GM19099 (cell line): ENCODE results near the gene IRF8.

ENCODE experiments used
- POLR2A ChIP-seq: IDR thresholded peaks from 3 replicates; pipeline ENCODE4 v1.6.1; 2011; ENCODE audit warnings: low read depth; ENCODE audit not compliant: insufficient read length; ENCODE audit errors: extremely low read depth

Gene IRF8

GRCh38 chr16:85881436-85881835, 17.5 kb upstream of the IRF8 start:
- TF ChIP-seq POLR2A, result no peak

DNA sequence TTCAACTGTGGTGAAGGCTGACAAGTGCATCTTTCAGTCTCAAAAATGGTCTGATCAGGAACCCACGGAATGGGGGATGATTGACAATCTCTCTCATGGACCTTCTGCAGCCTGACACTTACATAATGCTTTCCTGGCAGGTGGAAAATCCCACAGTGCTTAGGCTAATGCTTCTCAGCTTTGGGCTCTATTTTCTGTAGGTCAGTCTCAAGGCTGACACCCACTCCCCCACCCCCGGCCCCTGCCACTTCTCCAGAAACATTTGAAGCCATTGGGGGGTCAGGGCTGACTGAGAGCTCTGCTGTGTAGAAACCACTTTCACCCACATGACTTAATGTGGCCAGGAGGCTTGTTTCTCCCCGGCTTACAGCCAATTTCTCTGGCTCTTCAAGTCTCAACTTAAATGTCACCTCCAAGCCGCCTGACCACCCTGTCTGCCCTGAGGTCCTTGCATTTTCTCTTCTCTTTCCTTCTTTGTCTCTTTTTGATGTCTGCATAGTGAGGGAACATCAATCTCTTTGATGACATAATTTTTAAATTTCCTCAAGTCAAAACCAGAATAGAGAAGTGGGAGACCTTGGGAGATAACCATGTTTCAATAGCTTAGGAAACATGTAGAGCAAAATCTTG, 16.7 kb upstream of the IRF8 start:
- no peak for TF ChIP-seq POLR2A

DNA sequence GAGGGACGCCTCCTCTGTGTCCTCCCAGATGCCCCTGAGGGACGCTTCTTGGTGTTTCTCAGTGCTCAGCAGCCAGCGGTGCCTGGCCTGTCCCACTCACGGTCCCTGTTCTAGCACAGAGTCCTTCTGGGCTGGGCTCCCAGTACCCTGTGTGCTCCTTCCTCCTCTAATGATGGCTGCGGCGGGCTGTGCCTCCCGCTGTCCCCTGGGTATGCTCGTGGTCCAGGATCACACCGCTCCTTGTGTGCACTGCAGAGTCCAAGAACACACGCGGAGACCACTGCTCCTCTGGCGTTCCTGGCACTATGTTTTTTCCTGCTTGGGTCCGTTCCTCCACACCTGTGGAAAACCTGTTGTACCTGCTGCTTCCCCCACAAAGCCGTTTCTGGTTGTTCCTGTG, 15.1 kb upstream of the IRF8 start:
- TF ChIP-seq POLR2A, result no peak

- TF ChIP-seq POLR2A, result no peak
Observed at GRCh38 chr16:85884808-85885463, 14.0 kb upstream of the IRF8 start.

DNA sequence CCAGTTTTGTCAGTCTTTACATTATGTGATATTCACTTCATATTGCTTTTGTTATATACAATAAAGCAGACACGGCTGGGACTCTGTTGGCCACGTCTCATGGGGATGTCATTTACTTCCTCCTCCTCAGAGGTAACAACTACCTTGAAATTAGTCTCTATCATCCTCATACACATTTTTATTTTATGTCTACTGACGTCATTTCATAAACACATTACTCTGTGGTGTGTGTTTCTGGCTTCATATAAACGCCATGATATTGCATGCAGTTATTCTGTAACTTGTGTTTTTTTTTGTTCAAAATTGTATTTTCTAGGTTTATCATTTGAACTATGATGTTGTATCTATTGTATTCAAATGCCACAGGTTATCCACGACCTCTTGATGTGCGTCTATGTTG, 13.4 kb upstream of the IRF8 start:
- TF ChIP-seq POLR2A, result no peak

GRCh38 chr16:85888405-85889331, 10.3 kb upstream of the IRF8 start:
- no peak for TF ChIP-seq POLR2A

GRCh38 chr16:85891033-85891775, 7.8 kb upstream of the IRF8 start:
- TF ChIP-seq POLR2A, result no peak

DNA sequence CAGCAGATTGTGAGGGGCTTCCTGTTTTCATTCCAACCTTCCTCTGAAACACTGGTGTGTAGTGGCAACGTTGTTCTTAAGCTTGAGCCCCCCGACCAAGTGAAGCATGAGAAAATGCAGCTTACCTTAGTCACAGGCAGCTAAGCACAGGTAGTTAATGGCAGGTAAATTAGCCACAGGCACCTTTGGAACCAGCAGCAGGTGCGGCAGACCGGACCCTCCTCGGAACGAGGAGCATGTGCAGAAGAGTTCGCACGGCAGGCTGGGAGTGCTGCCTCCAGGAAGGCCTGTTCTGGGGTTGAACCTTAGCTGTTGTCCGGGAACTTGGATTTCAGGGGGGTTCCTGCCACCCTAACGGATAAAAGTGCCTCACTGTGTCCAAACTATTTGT, 7.2 kb upstream of the IRF8 start:
- TF ChIP-seq POLR2A, result no peak

- no peak for TF ChIP-seq POLR2A
Observed at GRCh38 chr16:85892760-85893159, 6.2 kb upstream of the IRF8 start.

GRCh38 chr16:85894266-85894665, 4.7 kb upstream of the IRF8 start:
- no peak for TF ChIP-seq POLR2A

DNA sequence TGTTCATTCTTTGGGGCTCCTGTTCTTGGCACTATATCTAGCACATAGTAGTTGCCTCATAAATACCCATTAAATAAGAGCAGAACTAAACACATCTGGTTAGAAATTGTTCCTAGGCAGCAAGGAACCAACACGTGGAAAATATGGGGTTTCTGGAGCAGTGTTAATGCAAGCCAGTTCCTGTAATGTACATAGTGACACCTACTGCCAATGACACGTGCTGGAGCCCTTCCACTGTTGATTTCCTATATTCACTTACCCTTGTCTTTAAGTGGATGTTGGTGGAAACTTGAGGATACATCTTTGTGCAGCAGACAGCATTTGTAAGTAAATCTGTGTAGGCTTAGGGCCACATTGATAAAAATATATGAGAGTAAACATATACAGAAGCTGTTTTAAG, 1.6 kb upstream of the IRF8 start:
- no peak for TF ChIP-seq POLR2A

DNA sequence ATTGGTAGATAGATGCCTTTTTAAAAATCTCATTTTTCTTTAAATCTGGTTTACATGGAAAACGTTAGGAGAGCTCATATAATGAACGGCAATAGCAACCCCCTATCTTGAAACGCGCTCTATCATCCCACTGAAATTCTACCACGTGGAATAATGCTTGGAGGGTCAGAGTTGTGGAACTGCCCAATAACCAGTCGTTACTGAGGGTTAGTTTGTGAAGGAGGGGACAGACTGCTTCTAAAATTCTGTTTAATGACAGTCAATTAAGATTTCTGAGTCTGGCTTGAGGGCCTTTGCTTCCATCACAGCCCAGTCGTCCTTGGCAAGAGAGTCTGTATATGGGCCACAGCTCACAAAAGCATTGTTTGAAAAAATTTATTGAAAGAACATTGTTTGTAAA, 482 bp downstream of the IRF8 start:
- no peak for TF ChIP-seq POLR2A

- TF ChIP-seq POLR2A, result no peak
Observed at GRCh38 chr16:85900027-85900792, 1.2 kb downstream of the IRF8 start.

GRCh38 chr16:85901110-85901509, 2.1 kb downstream of the IRF8 start:
- no peak for TF ChIP-seq POLR2A
